OCI-LY1 (cell line): ENCODE results near the gene ADCY4.

Source experiments
- CTCF ChIP-seq: fragments of 200-600 bp; sonication (generic), shearing (Covaris generic); IDR thresholded peaks from 2 replicates; pipeline ENCODE4 v1.5.1; 2017; ENCODE audit warnings: mild to moderate bottlenecking, antibody characterized with exemption, low read length, moderate library complexity, mixed read lengths
- EZH2 ChIP-seq: fragments of 200-600 bp; sonication (generic), shearing (Covaris generic); IDR thresholded peaks from 2 replicates; pipeline ENCODE4 v1.8.0; 2017; ENCODE audit warnings: borderline replicate concordance, mixed run types, mild to moderate bottlenecking, antibody characterized with exemption, low read length, moderate library complexity, mixed read lengths

GRCh38 chr14:24351517-24351916 lies 16.6 kb upstream of the ADCY4 start:
- no peak; the same call in 1 of the 2 replicates for TF ChIP-seq CTCF
- TF ChIP-seq EZH2 = no peak
